Fibroblast of villous mesenchyme (primary cell): ENCODE data around the gene OPTC. TPM values are rescaled to one million over a fixed set of nuclear protein-coding genes. Genes with fewer than 3 reads are reported as not detected.

Experiments used
- DNase-seq: peaks from one replicate; pipeline ENCODE4 v3.0.0-alpha.2; 2010; ENCODE audit warnings: low read depth
- H3K4me3 ChIP-seq: 2 replicates; pipeline ENCODE4 v1.5.1; 2011; ENCODE audit warnings: low read depth, mild to moderate bottlenecking, low read length
- total RNA-seq: library from RNA; depleted of rRNA; stranded (reverse); fragments of >200 nt; gene quantifications from 2 replicates; pipeline ENCODE4 v1.2.3, GENCODE V29; 2012
- TF ChIP-seq, protein P1 (sequence below): IDR thresholded peaks from 2 replicates; pipeline ENCODE4 v1.5.1; 2012; ENCODE audit warnings: low read depth, mild to moderate bottlenecking, low read length; ENCODE audit not compliant: insufficient read depth

The OPTC gene
- total RNA-seq, 1 donor, result not detected

- TF ChIP-seq, protein P1, sequence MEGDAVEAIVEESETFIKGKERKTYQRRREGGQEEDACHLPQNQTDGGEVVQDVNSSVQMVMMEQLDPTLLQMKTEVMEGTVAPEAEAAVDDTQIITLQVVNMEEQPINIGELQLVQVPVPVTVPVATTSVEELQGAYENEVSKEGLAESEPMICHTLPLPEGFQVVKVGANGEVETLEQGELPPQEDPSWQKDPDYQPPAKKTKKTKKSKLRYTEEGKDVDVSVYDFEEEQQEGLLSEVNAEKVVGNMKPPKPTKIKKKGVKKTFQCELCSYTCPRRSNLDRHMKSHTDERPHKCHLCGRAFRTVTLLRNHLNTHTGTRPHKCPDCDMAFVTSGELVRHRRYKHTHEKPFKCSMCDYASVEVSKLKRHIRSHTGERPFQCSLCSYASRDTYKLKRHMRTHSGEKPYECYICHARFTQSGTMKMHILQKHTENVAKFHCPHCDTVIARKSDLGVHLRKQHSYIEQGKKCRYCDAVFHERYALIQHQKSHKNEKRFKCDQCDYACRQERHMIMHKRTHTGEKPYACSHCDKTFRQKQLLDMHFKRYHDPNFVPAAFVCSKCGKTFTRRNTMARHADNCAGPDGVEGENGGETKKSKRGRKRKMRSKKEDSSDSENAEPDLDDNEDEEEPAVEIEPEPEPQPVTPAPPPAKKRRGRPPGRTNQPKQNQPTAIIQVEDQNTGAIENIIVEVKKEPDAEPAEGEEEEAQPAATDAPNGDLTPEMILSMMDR, result no peak
- no peak overlapping the region for H3K4me3 ChIP-seq
- no peak for DNase-seq
Measured at GRCh38 chr1:203451836-203452784, 41.8 kb upstream of the OPTC start.

GRCh38 chr1:203453016-203453415 is 40.9 kb upstream of the OPTC start:
- TF ChIP-seq, protein P1, result no peak
- no peak for DNase-seq
- no peak overlapping the region for H3K4me3 ChIP-seq

- no peak overlapping the region for H3K4me3 ChIP-seq
- DNase-seq, result no peak
- TF ChIP-seq, protein P1, result no peak
Measured at GRCh38 chr1:203453616-203454015, 40.3 kb upstream of the OPTC start.

DNA sequence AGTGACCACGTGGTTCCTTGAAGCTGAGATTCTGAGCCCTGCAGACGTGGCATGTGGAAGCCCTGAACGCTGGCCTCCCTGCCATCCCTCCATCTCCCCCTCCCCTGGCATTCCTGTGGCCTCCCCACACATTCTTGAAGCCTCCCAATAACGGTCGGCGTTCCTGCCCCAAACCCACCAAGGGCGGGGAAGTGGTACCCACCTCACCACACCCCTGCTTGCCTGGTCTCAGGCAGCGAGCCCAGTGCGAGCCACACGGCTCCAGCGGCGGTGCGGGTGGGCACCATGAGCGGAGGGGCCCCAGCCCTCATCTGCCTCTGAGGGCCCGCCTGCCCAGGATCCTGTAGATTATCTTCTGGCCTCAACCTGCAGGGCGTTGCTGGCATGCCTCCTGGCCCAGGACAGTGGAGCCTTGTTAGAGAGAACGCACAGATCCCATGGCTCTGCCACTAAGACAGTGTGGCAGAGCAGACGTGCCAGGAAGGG is 38.9 kb upstream of the OPTC start:
- TF ChIP-seq, protein P1, result no peak
- H3K4me3 ChIP-seq, result no peak overlapping the region
- DNase-seq, result no peak

- H3K4me3 ChIP-seq, result no peak overlapping the region
- TF ChIP-seq, protein P1, result no peak
- DNase-seq, result no peak
Measured at GRCh38 chr1:203455706-203456105, 38.2 kb upstream of the OPTC start.

- H3K4me3 ChIP-seq, result no peak overlapping the region
- no peak for DNase-seq
- TF ChIP-seq, protein P1, result no peak
Measured at GRCh38 chr1:203456577-203456976, 37.4 kb upstream of the OPTC start.
